PC-9 (cell line): ENCODE measurements around the gene SPDYC.

Experiments
- EZH2 ChIP-seq: fragments of 200-600 bp; sonication (generic); IDR thresholded peaks from 2 replicates; pipeline ENCODE4 v1.8.0; 2017; ENCODE audit warnings: antibody characterized with exemption, low read depth
- TF ChIP-seq, protein P1 (sequence below): fragments of 200-600 bp; sonication (generic); conservative IDR thresholded peaks from 2 replicates; pipeline ENCODE4 v1.6.1; 2017; ENCODE audit warnings: mixed run types, antibody characterized with exemption, mild to moderate bottlenecking, moderate library complexity

DNA sequence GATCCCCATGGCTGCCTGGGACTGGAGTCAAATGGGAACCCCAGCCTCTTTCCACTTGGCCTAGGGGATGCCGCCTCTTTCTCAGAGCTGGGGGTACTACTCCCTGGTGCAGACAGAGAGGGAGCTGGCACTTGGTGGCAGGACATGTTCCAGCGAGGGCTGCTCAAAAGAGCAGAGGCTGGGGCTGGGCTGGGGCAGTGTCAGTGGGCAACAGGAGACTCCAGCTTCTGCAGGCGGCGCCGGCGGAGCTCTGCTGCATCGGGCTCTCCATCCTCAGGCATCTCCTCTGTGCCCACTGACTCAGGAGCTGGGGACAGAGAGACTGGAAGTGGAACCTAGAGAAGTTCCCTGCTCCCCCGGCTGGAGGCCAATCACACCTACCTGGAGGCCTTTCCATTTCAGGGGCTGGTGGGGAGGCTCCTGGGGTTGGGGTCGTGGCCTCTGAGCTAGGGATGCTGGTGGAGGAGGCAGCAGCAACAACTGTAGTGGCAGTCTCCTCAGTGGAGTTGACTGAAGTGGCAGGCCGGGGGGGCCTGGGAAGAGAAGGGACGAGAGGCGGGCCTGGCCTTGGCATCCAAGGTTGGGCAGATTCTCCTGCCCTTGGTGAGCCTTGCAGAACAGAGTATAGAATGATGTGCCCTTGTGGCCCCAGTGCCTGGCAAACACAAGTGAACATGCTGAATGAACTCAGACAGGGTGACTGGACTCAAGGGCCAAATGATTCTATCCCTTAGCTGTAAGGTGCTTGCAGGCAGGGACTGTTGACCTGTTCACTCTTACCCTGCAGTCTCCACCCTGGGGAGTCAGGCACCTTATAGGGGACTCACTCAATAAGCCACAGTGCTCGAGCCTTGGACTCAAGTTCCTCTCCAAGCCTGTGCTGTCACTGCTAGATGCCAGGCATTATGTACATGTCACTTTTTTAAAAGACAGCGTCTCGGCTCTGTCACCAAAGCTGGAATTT, 41.6 kb upstream of the SPDYC start:
- TF ChIP-seq, protein P1, sequence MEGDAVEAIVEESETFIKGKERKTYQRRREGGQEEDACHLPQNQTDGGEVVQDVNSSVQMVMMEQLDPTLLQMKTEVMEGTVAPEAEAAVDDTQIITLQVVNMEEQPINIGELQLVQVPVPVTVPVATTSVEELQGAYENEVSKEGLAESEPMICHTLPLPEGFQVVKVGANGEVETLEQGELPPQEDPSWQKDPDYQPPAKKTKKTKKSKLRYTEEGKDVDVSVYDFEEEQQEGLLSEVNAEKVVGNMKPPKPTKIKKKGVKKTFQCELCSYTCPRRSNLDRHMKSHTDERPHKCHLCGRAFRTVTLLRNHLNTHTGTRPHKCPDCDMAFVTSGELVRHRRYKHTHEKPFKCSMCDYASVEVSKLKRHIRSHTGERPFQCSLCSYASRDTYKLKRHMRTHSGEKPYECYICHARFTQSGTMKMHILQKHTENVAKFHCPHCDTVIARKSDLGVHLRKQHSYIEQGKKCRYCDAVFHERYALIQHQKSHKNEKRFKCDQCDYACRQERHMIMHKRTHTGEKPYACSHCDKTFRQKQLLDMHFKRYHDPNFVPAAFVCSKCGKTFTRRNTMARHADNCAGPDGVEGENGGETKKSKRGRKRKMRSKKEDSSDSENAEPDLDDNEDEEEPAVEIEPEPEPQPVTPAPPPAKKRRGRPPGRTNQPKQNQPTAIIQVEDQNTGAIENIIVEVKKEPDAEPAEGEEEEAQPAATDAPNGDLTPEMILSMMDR, result no peak
- no peak for TF ChIP-seq EZH2
